Measurements from ENCODE around the gene CLCN2. TPM values are rescaled to one million over a fixed set of nuclear protein-coding genes. Genes with fewer than 3 reads are reported as not detected.

Gene CLCN2
- total RNA-seq, 1 experiment from 2014 or later: 21.6 TPM

- no peak overlapping the region for H3K4me3 ChIP-seq (replicated peaks in 1 of 2; ENCODE audit: low read depth in 1 of 2, low read length in 2 of 2)
- H3K36me3 ChIP-seq (ENCODE audit: control insufficient read depth in 1 of 2, insufficient read depth in 2 of 2, low read length in 2 of 2): no peaks in the 10 kb centered on the region
- ATAC-seq: no peak
- no peaks in the 10 kb centered on the region for H3K9me2 ChIP-seq (ENCODE audit: insufficient read depth)
- ChIA-PET POLR2A (no interaction called here), CTCF (no interaction called here), RAD21 (ENCODE audit: low non-redundant PET in 1 of 2, low total read pairs in 2 of 2, uncharacterized antibody in 2 of 2, unreplicated experiment in 2 of 2) (no interaction called here)
- no peaks in the 10 kb centered on the region for H3K79me2 ChIP-seq (ENCODE audit: insufficient read depth, low read length)
- H2AFZ ChIP-seq (ENCODE audit: low read depth, low read length, poor library complexity, severe bottlenecking): no peak overlapping the region
- no peak for DNase-seq (ENCODE audit: low read depth, low spot score)
- H3K27me3 ChIP-seq (ENCODE audit: insufficient read depth, low read length): peaks cover 3% of the 10 kb centered on the region; the same call in 1 of the 2 replicates
- TF ChIP-seq CEBPB (IDR thresholded peaks at IDR 0.05; ENCODE audit: low read depth): no peak
- no peak for TF ChIP-seq EZH2 (IDR thresholded peaks at IDR 0.05)
- no peak for TF ChIP-seq EZH2phosphoT487 (IDR thresholded peaks at IDR 0.05; ENCODE audit: borderline replicate concordance)
- no peak for TF ChIP-seq JUND (IDR thresholded peaks at IDR 0.05)
- no peak for TF ChIP-seq RAD21 (IDR thresholded peaks at IDR 0.05; ENCODE audit: low read depth)
- no peak for TF ChIP-seq ZBTB33 (IDR thresholded peaks at IDR 0.05; ENCODE audit: extremely low read depth, insufficient replicate concordance, low read length)
- TF ChIP-seq FOSL1 (IDR thresholded peaks at IDR 0.05; ENCODE audit: low read depth): no peak
- no peak for TF ChIP-seq CTCF (IDR thresholded peaks at IDR 0.05 in 2 of 3, conservative IDR thresholded peaks at IDR 0.05 in 1 of 3; ENCODE audit: borderline replicate concordance in 1 of 3, insufficient read depth in 1 of 3, low read depth in 2 of 3, low read length in 2 of 3)
- no peak for TF ChIP-seq TCF7L2 (IDR thresholded peaks at IDR 0.05; ENCODE audit: borderline replicate concordance, extremely low read depth, insufficient read depth, insufficient read length)
- no peak for TF ChIP-seq ZNF274 (IDR thresholded peaks at IDR 0.05; ENCODE audit: low read depth, low read length)
- TF ChIP-seq SP1 (IDR thresholded peaks at IDR 0.05; ENCODE audit: low read depth): no peak
- TF ChIP-seq SRF (IDR thresholded peaks at IDR 0.05; ENCODE audit: low read depth): no peak
- H3K9ac ChIP-seq (ENCODE audit: low read length): no peak overlapping the region
- BruUV-seq (replicated peaks): no TSS peak
- intact Hi-C loops (cut with micrococcal nuclease): no loop called here
- no peak overlapping the region for H3K27ac ChIP-seq (ENCODE audit: low read depth, low read length)
- H3K4me2 ChIP-seq (ENCODE audit: low read length): no peak overlapping the region
- peaks cover 0 to 7% of the 10 kb centered on the region in 2 experiments; a peak in 2 of 4 replicates for H3K4me1 ChIP-seq (ENCODE audit: control insufficient read depth in 1 of 2, insufficient read depth in 2 of 2, low read length in 2 of 2)
- H4K20me1 ChIP-seq (ENCODE audit: insufficient read depth): no peaks in the 10 kb centered on the region
- H3K9me3 ChIP-seq (ENCODE audit: control insufficient read depth in 1 of 2, insufficient read depth in 1 of 2, low read depth in 1 of 2, low read length in 2 of 2): no peaks in the 10 kb centered on the region
These were observed 43.9 kb upstream of the CLCN2 start for GRCh38 chr3:184405075-184406030.
